Astrocyte (in vitro differentiated cells and primary cell): ENCODE data around the gene PRKAG2.

ENCODE experiments used
- EZH2 ChIP-seq: IDR thresholded peaks from 2 replicates; pipeline ENCODE4 v1.6.1; 2012; ENCODE audit warnings: mild to moderate bottlenecking, low read length, inconsistent platforms; ENCODE audit not compliant: insufficient read depth
- TF ChIP-seq, protein P1 (sequence below): IDR thresholded peaks from 2 replicates; pipeline ENCODE4 v1.5.1; 2011; ENCODE audit warnings: low read depth, mild to moderate bottlenecking, inconsistent platforms, low read length, moderate library complexity; ENCODE audit not compliant: insufficient read depth

DNA sequence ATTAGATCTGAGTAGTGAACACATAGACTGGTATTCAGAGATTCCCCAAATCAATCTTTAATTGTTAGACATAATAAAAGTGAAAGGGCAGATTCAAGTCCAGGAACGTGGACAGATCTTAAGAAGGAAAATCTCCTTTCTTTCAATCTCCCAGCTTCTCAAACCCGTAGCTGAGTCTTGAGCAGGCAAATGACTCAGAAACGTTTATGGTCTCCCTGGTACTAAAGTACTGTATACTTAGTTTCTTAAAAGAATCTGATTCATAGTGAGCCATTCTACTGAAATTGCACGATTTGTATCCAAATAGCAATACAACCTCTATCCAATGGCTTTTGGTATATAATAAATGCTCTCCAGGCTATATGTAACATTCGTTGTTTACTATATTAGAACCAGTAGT is 216.8 kb downstream of the PRKAG2 start:
- TF ChIP-seq, protein P1, sequence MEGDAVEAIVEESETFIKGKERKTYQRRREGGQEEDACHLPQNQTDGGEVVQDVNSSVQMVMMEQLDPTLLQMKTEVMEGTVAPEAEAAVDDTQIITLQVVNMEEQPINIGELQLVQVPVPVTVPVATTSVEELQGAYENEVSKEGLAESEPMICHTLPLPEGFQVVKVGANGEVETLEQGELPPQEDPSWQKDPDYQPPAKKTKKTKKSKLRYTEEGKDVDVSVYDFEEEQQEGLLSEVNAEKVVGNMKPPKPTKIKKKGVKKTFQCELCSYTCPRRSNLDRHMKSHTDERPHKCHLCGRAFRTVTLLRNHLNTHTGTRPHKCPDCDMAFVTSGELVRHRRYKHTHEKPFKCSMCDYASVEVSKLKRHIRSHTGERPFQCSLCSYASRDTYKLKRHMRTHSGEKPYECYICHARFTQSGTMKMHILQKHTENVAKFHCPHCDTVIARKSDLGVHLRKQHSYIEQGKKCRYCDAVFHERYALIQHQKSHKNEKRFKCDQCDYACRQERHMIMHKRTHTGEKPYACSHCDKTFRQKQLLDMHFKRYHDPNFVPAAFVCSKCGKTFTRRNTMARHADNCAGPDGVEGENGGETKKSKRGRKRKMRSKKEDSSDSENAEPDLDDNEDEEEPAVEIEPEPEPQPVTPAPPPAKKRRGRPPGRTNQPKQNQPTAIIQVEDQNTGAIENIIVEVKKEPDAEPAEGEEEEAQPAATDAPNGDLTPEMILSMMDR, result no peak
- no peak for TF ChIP-seq EZH2
